H1 (cell line): ENCODE data around the gene DDX11. TPM values are rescaled to one million over a fixed set of nuclear protein-coding genes. Genes with fewer than 3 reads are reported as not detected.

Source experiments
- CTCF ChIA-PET: fragments of 300-600 bp; sonication (Branson Sonifier 250); formaldehyde crosslinking; loops from one replicate; lab custom pipeline; 2021; ENCODE audit not compliant: partially characterized antibody; lab: Charles Lee
- POLR2A ChIA-PET: fragments of 300-600 bp; sonication (Branson Sonifier 250); formaldehyde crosslinking; loops from one replicate; lab custom pipeline; 2021; ENCODE audit warnings: inconsistent platforms; ENCODE audit not compliant: partially characterized antibody; lab: Charles Lee
- DNase-seq, 2 experiments: peaks; one replicate each; pipeline versions ENCODE4 v3.0.0 to v3.0.0-alpha.2; 2010 to 2022; ENCODE audit warnings: low spot score in 2 of 2, low read depth in 1 of 2, mixed read lengths in 1 of 2
- FAIRE-seq: peaks from 2 replicates; lab custom pipeline; 2011; peaks lifted over from hg19 to GRCh38; lab: Jason Lieb, UNC
- H2AFZ ChIP-seq: 2 replicates; pipeline ENCODE4 v1.8.1; 2012; ENCODE audit warnings: low read length, inconsistent platforms
- H2AK5ac ChIP-seq: 2 replicates; pipeline ENCODE4 v1.6.1; 2013; ENCODE audit warnings: low read depth, low read length
- H2BK120ac ChIP-seq: replicated peaks from 2 replicates; pipeline ENCODE3; 2013; ENCODE audit warnings: low read depth, low read length, inconsistent platforms
- H2BK12ac ChIP-seq: 2 replicates; pipeline ENCODE4 v1.6.1; 2013; ENCODE audit warnings: low read depth, low read length
- H2BK15ac ChIP-seq: 2 replicates; pipeline ENCODE4 v1.6.1; 2013; ENCODE audit warnings: low read length
- H2BK20ac ChIP-seq: 2 replicates; pipeline ENCODE4 v1.6.1; 2013; ENCODE audit warnings: low read length
- H2BK5ac ChIP-seq: 2 replicates; pipeline ENCODE4 v1.6.1; 2013; ENCODE audit warnings: low read depth, low read length
- H3K14ac ChIP-seq: 2 replicates; pipeline ENCODE4 v1.6.1; 2013; ENCODE audit warnings: inconsistent platforms; ENCODE audit not compliant: insufficient read length
- H3K18ac ChIP-seq: 2 replicates; pipeline ENCODE4 v1.6.1; 2013; ENCODE audit warnings: low read length; ENCODE audit errors: extremely low read depth
- H3K23ac ChIP-seq: 2 replicates; pipeline ENCODE4 v1.6.1; 2013; ENCODE audit warnings: inconsistent platforms; ENCODE audit not compliant: insufficient read length
- H3K23me2 ChIP-seq: 2 replicates; pipeline ENCODE4 v1.6.1; 2013; ENCODE audit warnings: low read depth, low read length
- H3K27ac ChIP-seq: 2 replicates; pipeline ENCODE4 v1.6.1; 2011; ENCODE audit warnings: low read depth, low read length, inconsistent platforms
- H3K27me3 ChIP-seq, 4 experiments: replicated peaks in 1 of 4; 1 replicate in 1 of 4; 2 replicates in 3 of 4; pipeline versions ENCODE4 v1.6.1 to v1.8.1; 2011 to 2013; ENCODE audit warnings: low read length in 3 of 4, mild to moderate bottlenecking in 3 of 4, inconsistent platforms in 2 of 4, mixed read lengths in 2 of 4, moderate library complexity in 1 of 4; ENCODE audit not compliant: control insufficient read depth in 3 of 4, insufficient read depth in 3 of 4; ENCODE audit errors: extremely low read depth in 1 of 4
- H3K36me3 ChIP-seq, 4 experiments: 2 replicates each; pipeline versions ENCODE4 v1.6.1 to v1.8.1; 2011 to 2013; ENCODE audit warnings: mild to moderate bottlenecking in 4 of 4, low read length in 3 of 4, moderate library complexity in 2 of 4, control low read depth in 1 of 4, inconsistent platforms in 1 of 4; ENCODE audit not compliant: insufficient read depth in 4 of 4, control insufficient read depth in 2 of 4
- H3K4ac ChIP-seq: replicated peaks from 2 replicates; pipeline ENCODE3; 2013; ENCODE audit warnings: low read length, low read depth, mixed read lengths, inconsistent platforms; ENCODE audit not compliant: insufficient read length
- H3K4me1 ChIP-seq, 4 experiments: replicated peaks in 1 of 4; 1 replicate in 1 of 4; 2 replicates in 3 of 4; pipeline versions ENCODE4 v1.6.1 to v1.8.1; 2011 to 2013; ENCODE audit warnings: low read length in 3 of 4, inconsistent platforms in 2 of 4, mixed read lengths in 1 of 4; ENCODE audit not compliant: insufficient read depth in 4 of 4, control insufficient read depth in 3 of 4
- H3K4me2 ChIP-seq, 2 experiments: 2 replicates each; pipeline versions ENCODE4 v1.6.1 to v1.8.1; 2011 to 2013; ENCODE audit warnings: low read depth in 2 of 2, low read length in 2 of 2, control low read depth in 1 of 2, inconsistent platforms in 1 of 2, mild to moderate bottlenecking in 1 of 2; ENCODE audit not compliant: insufficient read depth in 1 of 2
- H3K4me3 ChIP-seq, 4 experiments: fragments of 200-600, 300-600 bp in 1 of 4; sonication (generic), shearing (Covaris generic), sonication (Bioruptor Twin) in 1 of 4; 2 replicates each; pipeline versions ENCODE4 v1.5.1 to v1.8.1; 2011 to 2016; ENCODE audit warnings: low read length in 4 of 4, low read depth in 3 of 4, control low read depth in 2 of 4, inconsistent platforms in 2 of 4, mild to moderate bottlenecking in 2 of 4, mixed read lengths in 1 of 4, moderate library complexity in 1 of 4; ENCODE audit not compliant: insufficient read depth in 2 of 4; ENCODE audit errors: extremely low read depth in 1 of 4
- H3K56ac ChIP-seq: replicated peaks from 2 replicates; pipeline ENCODE3; 2013; ENCODE audit warnings: low read depth, mild to moderate bottlenecking, mixed read lengths, low read length, inconsistent platforms; ENCODE audit not compliant: insufficient read length
- H3K79me1 ChIP-seq: 2 replicates; pipeline ENCODE4 v1.6.1; 2013; ENCODE audit warnings: low read depth, low read length, control low read depth
- H3K79me2 ChIP-seq, 2 experiments: 2 replicates each; pipeline versions ENCODE4 v1.6.1 to v1.8.1; 2012 to 2013; ENCODE audit warnings: low read length in 2 of 2, mild to moderate bottlenecking in 2 of 2, inconsistent platforms in 1 of 2; ENCODE audit not compliant: insufficient read depth in 2 of 2, control insufficient read depth in 1 of 2
- H3K9ac ChIP-seq, 4 experiments: replicated peaks in 1 of 4; 1 replicate in 1 of 4; 2 replicates in 3 of 4; pipeline versions ENCODE4 v1.6.1 to v1.8.1; 2011 to 2013; ENCODE audit warnings: low read depth in 3 of 4, low read length in 3 of 4, control low read depth in 2 of 4, mild to moderate bottlenecking in 2 of 4, moderate library complexity in 2 of 4, inconsistent platforms in 1 of 4; ENCODE audit errors: extremely low read depth in 1 of 4
- H3K9me3 ChIP-seq, 2 experiments: 2 replicates each; pipeline versions ENCODE4 v1.6.1 to v1.8.1; 2012 to 2013; ENCODE audit warnings: mild to moderate bottlenecking in 2 of 2, moderate library complexity in 2 of 2, control low read depth in 1 of 2, inconsistent platforms in 1 of 2, low read depth in 1 of 2, low read length in 1 of 2, mixed read lengths in 1 of 2; ENCODE audit not compliant: insufficient read depth in 2 of 2
- H4K20me1 ChIP-seq, 2 experiments: replicated peaks in 1 of 2; 2 replicates each; pipeline versions ENCODE3 to v1.8.1; 2011 to 2013; ENCODE audit warnings: inconsistent platforms in 2 of 2, low read length in 2 of 2, mild to moderate bottlenecking in 1 of 2; ENCODE audit not compliant: insufficient read depth in 2 of 2, control insufficient read depth in 1 of 2
- H4K5ac ChIP-seq: 2 replicates; pipeline ENCODE4 v1.6.1; 2013; ENCODE audit warnings: low read length, low read depth, mixed read lengths, inconsistent platforms; ENCODE audit not compliant: insufficient read length
- H4K8ac ChIP-seq: 2 replicates; pipeline ENCODE4 v1.8.0; 2013; ENCODE audit warnings: mild to moderate bottlenecking, moderate library complexity, low read length, inconsistent platforms; ENCODE audit not compliant: insufficient read depth; ENCODE audit errors: extremely low read depth
- H4K91ac ChIP-seq: replicated peaks from 2 replicates; pipeline ENCODE3; 2013; ENCODE audit warnings: low read length, mixed read lengths, inconsistent platforms; ENCODE audit not compliant: insufficient read length
- BACH1 ChIP-seq: IDR thresholded peaks from 2 replicates; pipeline ENCODE4 v1.6.1; 2012; ENCODE audit warnings: low read length, improper control_type of control experiment
- BCL11A ChIP-seq, 2 experiments: IDR thresholded peaks; one replicate each; pipeline ENCODE4 v1.6.1; 2011; ENCODE audit warnings: low read depth in 2 of 2, low read length in 2 of 2, mild to moderate bottlenecking in 2 of 2
- BRCA1 ChIP-seq: IDR thresholded peaks from 2 replicates; pipeline ENCODE4 v1.6.1; 2012; ENCODE audit warnings: low read depth, low read length, improper control_type of control experiment
- CEBPB ChIP-seq: IDR thresholded peaks from 2 replicates; pipeline ENCODE4 v1.6.1; 2012; ENCODE audit warnings: low read depth, low read length
- GTF2F1 ChIP-seq: IDR thresholded peaks from 2 replicates; pipeline ENCODE4 v1.6.1; 2012; ENCODE audit warnings: low read depth, low read length, improper control_type of control experiment, borderline replicate concordance
- JUN ChIP-seq: IDR thresholded peaks from 2 replicates; pipeline ENCODE4 v1.6.1; 2011; ENCODE audit warnings: low read depth, mild to moderate bottlenecking, improper control_type of control experiment, low read length
- NRF1 ChIP-seq: IDR thresholded peaks from 2 replicates; pipeline ENCODE4 v1.6.1; 2011; ENCODE audit warnings: mild to moderate bottlenecking, low read depth, low read length, improper control_type of control experiment
- RAD21 ChIP-seq, 2 experiments: IDR thresholded peaks in 1 of 2; conservative IDR thresholded peaks in 1 of 2; 2 replicates each; pipeline ENCODE4 v1.6.1; 2011; ENCODE audit warnings: low read depth in 2 of 2, low read length in 2 of 2, improper control_type of control experiment in 1 of 2, inconsistent platforms in 1 of 2, mild to moderate bottlenecking in 1 of 2, moderate library complexity in 1 of 2
- RNF2 ChIP-seq: fragments of 200-900, 300-1000 bp; sonication (generic); IDR thresholded peaks from 2 replicates; pipeline ENCODE4 v1.7.1; 2016; ENCODE audit warnings: borderline replicate concordance, low read depth, mild to moderate bottlenecking, antibody characterized with exemption, low read length; ENCODE audit not compliant: poor library complexity, severe bottlenecking; ENCODE audit errors: missing control alignments
- WGBS, 2 experiments: shearing (Covaris generic) in 1 of 2; methylation state at CpG; one replicate each; pipeline versions ENCODE4 v1.1.6 to v1.1.7; 2013 to 2015; ENCODE audit warnings: low lambda C conversion rate in 2 of 2, mixed read lengths in 2 of 2, inconsistent platforms in 1 of 2, low coverage in 1 of 2, missing lambda C conversion rate in 1 of 2; ENCODE audit not compliant: insufficient replicate concordance in 2 of 2, insufficient coverage in 1 of 2, insufficient read length in 1 of 2; ENCODE audit errors: extremely low coverage in 1 of 2, missing lambda C conversion rate in 1 of 2; 5-methylcytosine and 5-hydroxymethylcytosine counted together
- polyA plus RNA-seq, 7 experiments: library from polyadenylated mRNA; depleted of rRNA in 3 of 7; stranded (reverse) in 5 of 7; unstranded in 2 of 7; fragments of >200 nt in 5 of 7; fragments of 200-250 nt in 2 of 7; gene quantifications; 1 replicate in 5 of 7; 2 replicates in 1 of 7; 4 replicates in 1 of 7; pipeline versions ENCODE4 v1.2.1 to v1.2.3, GENCODE V29; 2011 to 2013; ENCODE audit warnings: missing spikeins in 2 of 7, mixed read lengths in 2 of 7
- total RNA-seq: library from RNA; stranded (reverse); fragmentation: NEBNext Ultra II Directional; extraction: Animal tissue kit (Norgen Biotek cat#: 25700); gene quantifications from 2 replicates; pipeline ENCODE4 v1.2.1, GENCODE V29; 2021

DDX11 gene
- total and polyA plus RNA-seq, 2 of the 8 experiments (the other 6 are each of a cell fraction or from before 2014, with no cell fraction given), result 61.6 to 141 TPM

DNA sequence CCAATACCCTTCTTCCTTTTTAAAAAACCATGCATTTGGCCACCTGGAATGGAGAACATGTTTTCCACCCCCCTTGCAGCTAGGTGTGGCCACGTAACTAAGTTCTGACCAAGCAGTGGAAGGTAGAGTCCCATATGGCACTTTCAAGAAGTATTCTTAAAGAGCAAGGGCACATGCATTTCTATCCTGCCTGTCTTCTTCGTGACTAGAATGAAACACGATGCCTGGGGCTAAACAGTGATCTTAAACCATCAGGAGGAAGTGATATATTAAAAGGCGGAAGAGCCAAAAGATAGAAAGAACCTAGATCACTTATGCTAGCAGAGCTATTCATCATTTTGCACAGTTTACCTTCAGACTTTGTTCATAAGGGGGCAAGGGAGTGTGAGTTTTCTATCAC lies 16.0 kb upstream of the DDX11 start:
- Histone ChIP-seq H3K4me1 (no peaks in the 10 kb centered on the region), H3K4ac (no peak overlapping the region), H2BK20ac (no peak overlapping the region), H3K23me2 (no peaks in the 10 kb centered on the region), H2BK120ac (no peak overlapping the region), H4K8ac (no peak overlapping the region), H3K4me2 (no peak overlapping the region), H3K4me3 (no peak overlapping the region), H3K27ac (no peak overlapping the region), H2AK5ac (no peak overlapping the region), H3K36me3 (no peaks in the 10 kb centered on the region), H3K79me1 (no peaks in the 10 kb centered on the region), H3K14ac (no peak overlapping the region), H3K23ac (no peak overlapping the region), H2BK5ac (no peak overlapping the region), H2AFZ (no peak overlapping the region), H3K27me3 (no peaks in the 10 kb centered on the region), H4K5ac (no peak overlapping the region), H3K9me3 (no peaks in the 10 kb centered on the region), H3K9ac (no peak overlapping the region), H3K56ac (no peak overlapping the region), H2BK15ac (no peak overlapping the region), H4K91ac (no peak overlapping the region), H4K20me1 (no peaks in the 10 kb centered on the region), H3K79me2 (no peaks in the 10 kb centered on the region), H3K18ac (no peak overlapping the region), H2BK12ac (no peak overlapping the region)
- FAIRE-seq, result no peak
- 93% methylated on average over 4 of the region's 4 CpGs; no CpG with 5 or more reads in 1 of the 2 experiments for WGBS, 2 experiments
- DNase-seq, result no peak
- ChIA-PET POLR2A (interaction anchor here (1.1 kb wide), 1 partner anchor 25 kb away, joined by 3 read pairs; no protein-coding TSS in a partner anchor), CTCF (interaction anchor here (1.0 kb wide), 1 partner anchor 67 kb away, joined by 4 read pairs; no protein-coding TSS in a partner anchor)
- TF ChIP-seq GTF2F1 (no peak), RNF2 (no peak), BRCA1 (no peak), BCL11A (IDR thresholded peaks at IDR 0.05; ENCODE audit: low read depth in 2 of 2, low read length in 2 of 2) (no peak), CEBPB (no peak), NRF1 (no peak), BACH1 (no peak), RAD21 (IDR thresholded peaks at IDR 0.05 in 1 of 2, conservative IDR thresholded peaks at IDR 0.05 in 1 of 2; ENCODE audit: low read depth in 2 of 2, low read length in 2 of 2) (no peak), JUN (no peak)
